Measurements from ENCODE around the gene PLIN1.

- TF ChIP-seq POLR2AphosphoS5 (IDR thresholded peaks at IDR 0.05; ENCODE audit: low read depth, low read length) (no peak), POLR2A (IDR thresholded peaks at IDR 0.05; ENCODE audit: low read depth, low read length) (no peak)
Observed at GRCh38 chr15:89685995-89686394, 6.8 kb upstream of the PLIN1 start.
